ENCODE data around the gene ICA1.

GRCh38 chr7:8084836-8085235 is 177.1 kb downstream of the ICA1 start:
- TF ChIP-seq POLR2AphosphoS2 (conservative IDR thresholded peaks at IDR 0.05; ENCODE audit: low read length) (no peak), CTCF (IDR thresholded peaks at IDR 0.05) (no peak), POLR2A (IDR thresholded peaks at IDR 0.05; ENCODE audit: low read length) (no peak), EP300 (IDR thresholded peaks at IDR 0.05) (no peak), SMC3 (IDR thresholded peaks at IDR 0.05) (no peak), REST (IDR thresholded peaks at IDR 0.05) (no peak), USF2 (IDR thresholded peaks at IDR 0.05) (no peak), RAD21 (conservative IDR thresholded peaks at IDR 0.05 in 1 of 2, IDR thresholded peaks at IDR 0.05 in 1 of 2) (no peak), BHLHE40 (IDR thresholded peaks at IDR 0.05; ENCODE audit: low read depth, low read length) (no peak), HOXA7 (CRISPR knock-in tag; IDR thresholded peaks at IDR 0.05) (no peak)
